ENCODE results near the gene SFI1.

GRCh38 chr22:31496735-31497146 is 405 bp downstream of the SFI1 start:
- TF ChIP-seq EZH2 (IDR thresholded peaks at IDR 0.05; ENCODE audit: insufficient read depth, poor library complexity, severe bottlenecking) (no peak), EZH2phosphoT487 (IDR thresholded peaks at IDR 0.05; ENCODE audit: insufficient read depth, low read depth) (no peak)
